Osteoblast (primary cell): ENCODE measurements around the gene ZFP36. TPM values are rescaled to one million over a fixed set of nuclear protein-coding genes. Genes with fewer than 3 reads are reported as not detected.

Experiments used
- DNase-seq: peaks from one replicate; pipeline ENCODE4 v3.0.0; 2011; ENCODE audit warnings: low spot score, mixed read lengths; ENCODE audit not compliant: insufficient read length; ENCODE audit errors: missing footprints
- H2AFZ ChIP-seq: 2 replicates; pipeline ENCODE4 v1.6.0; 2011; ENCODE audit warnings: mild to moderate bottlenecking, low read length
- H3K27ac ChIP-seq: 2 replicates; pipeline ENCODE4 v1.5.1; 2011; ENCODE audit warnings: mild to moderate bottlenecking, low read depth, low read length, moderate library complexity
- H3K27me3 ChIP-seq: 2 replicates; pipeline ENCODE4 v1.6.0; 2012; ENCODE audit warnings: mild to moderate bottlenecking, control low read depth, inconsistent platforms, low read length, moderate library complexity; ENCODE audit not compliant: insufficient read depth
- H3K36me3 ChIP-seq: 2 replicates; pipeline ENCODE4 v1.5.1; 2011; ENCODE audit warnings: mild to moderate bottlenecking, low read length, control low read depth, moderate library complexity; ENCODE audit not compliant: insufficient read depth
- H3K4me1 ChIP-seq: 2 replicates; pipeline ENCODE4 v1.5.1; 2011; ENCODE audit warnings: mild to moderate bottlenecking, low read length, control low read depth, moderate library complexity; ENCODE audit not compliant: insufficient read depth
- H3K4me2 ChIP-seq: 2 replicates; pipeline ENCODE4 v1.6.0; 2011; ENCODE audit warnings: mild to moderate bottlenecking, low read length; ENCODE audit not compliant: insufficient read depth
- H3K4me3 ChIP-seq: fragments of 200-600 bp; sonication (generic); 3 replicates; pipeline ENCODE4 v1.5.1; 2012; ENCODE audit warnings: mild to moderate bottlenecking, low read length, inconsistent platforms; ENCODE audit not compliant: insufficient read depth
- H3K79me2 ChIP-seq: 2 replicates; pipeline ENCODE4 v1.6.0; 2012; ENCODE audit warnings: mild to moderate bottlenecking, low read length, control low read depth, inconsistent platforms; ENCODE audit not compliant: insufficient read depth
- H3K9me3 ChIP-seq: 2 replicates; pipeline ENCODE4 v1.5.1; 2011; ENCODE audit warnings: low read depth, low read length, control low read depth
- H4K20me1 ChIP-seq: 2 replicates; pipeline ENCODE4 v1.6.0; 2012; ENCODE audit warnings: mild to moderate bottlenecking, low read length, control low read depth; ENCODE audit not compliant: insufficient read depth
- total RNA-seq: library from RNA; depleted of rRNA; stranded (reverse); fragments of >200 nt; gene quantifications from 2 replicates; pipeline ENCODE4 v1.2.3, GENCODE V29; 2012
- TF ChIP-seq, protein P1 (sequence below): IDR thresholded peaks from 2 replicates; pipeline ENCODE4 v1.5.1; 2011; ENCODE audit warnings: mild to moderate bottlenecking, low read depth, low read length, moderate library complexity; ENCODE audit errors: extremely low read depth

ZFP36 gene, protein sequence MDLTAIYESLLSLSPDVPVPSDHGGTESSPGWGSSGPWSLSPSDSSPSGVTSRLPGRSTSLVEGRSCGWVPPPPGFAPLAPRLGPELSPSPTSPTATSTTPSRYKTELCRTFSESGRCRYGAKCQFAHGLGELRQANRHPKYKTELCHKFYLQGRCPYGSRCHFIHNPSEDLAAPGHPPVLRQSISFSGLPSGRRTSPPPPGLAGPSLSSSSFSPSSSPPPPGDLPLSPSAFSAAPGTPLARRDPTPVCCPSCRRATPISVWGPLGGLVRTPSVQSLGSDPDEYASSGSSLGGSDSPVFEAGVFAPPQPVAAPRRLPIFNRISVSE
- 6.2 and 6.5 TPM in 2 replicates for total RNA-seq

DNA sequence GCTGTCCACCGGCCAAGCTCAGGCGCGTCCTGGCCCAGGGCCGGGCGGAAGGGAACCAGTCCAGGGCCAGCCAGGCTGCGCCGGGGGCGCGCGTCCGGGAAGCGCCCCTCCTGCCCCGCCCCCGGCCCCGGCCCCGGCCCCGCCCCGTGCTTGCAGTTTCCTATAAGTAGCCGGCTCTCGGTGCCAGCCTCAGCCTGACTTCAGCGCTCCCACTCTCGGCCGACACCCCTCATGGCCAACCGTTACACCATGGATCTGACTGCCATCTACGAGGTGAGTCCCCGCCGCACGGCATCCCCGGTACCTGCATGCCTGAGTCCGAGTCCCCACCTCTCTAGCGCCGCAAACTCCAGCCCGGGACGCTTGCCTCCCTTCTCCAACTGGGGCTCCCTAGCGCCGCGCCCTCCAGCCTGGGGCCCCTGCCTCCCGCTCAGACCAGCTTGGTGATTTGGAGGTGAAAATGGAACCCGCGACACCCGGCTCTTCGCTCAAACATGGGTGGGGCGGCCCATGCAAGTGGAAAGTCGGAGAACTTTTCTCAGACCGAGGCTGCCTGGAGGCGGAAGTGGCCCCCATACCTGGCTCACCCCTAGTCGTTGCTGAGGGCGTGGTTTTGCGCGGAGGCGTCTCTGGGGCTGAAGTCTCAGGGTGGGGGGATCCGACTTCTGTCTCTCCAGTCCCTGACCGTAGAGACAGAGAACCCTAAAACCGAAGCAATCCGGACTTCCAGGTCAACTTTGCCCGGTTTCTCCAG is at the start of gene ZFP36:
TSS of gene ZFP36 (plus strand) at position 192 of the 754 bp plus-strand sequence. CDS start at position 250, 58 bp downstream.
- Histone ChIP-seq H3K4me3 (peak within 1 kb of the TSS; percentile 83), H4K20me1 (peaks cover 28% of the 10 kb centered on the region), H3K27me3 (no peaks in the 10 kb centered on the region), H3K36me3 (peaks cover 13% of the 10 kb centered on the region), H2AFZ (no peak within 1 kb of the TSS), H3K27ac (peak within 1 kb of the TSS; percentile 84), H3K79me2 (peaks cover 26% of the 10 kb centered on the region), H3K4me2 (peak within 1 kb of the TSS; percentile 96), H3K4me1 (peaks cover 39% of the 10 kb centered on the region), H3K9me3 (no peaks in the 10 kb centered on the region)
- TF ChIP-seq, protein P1, sequence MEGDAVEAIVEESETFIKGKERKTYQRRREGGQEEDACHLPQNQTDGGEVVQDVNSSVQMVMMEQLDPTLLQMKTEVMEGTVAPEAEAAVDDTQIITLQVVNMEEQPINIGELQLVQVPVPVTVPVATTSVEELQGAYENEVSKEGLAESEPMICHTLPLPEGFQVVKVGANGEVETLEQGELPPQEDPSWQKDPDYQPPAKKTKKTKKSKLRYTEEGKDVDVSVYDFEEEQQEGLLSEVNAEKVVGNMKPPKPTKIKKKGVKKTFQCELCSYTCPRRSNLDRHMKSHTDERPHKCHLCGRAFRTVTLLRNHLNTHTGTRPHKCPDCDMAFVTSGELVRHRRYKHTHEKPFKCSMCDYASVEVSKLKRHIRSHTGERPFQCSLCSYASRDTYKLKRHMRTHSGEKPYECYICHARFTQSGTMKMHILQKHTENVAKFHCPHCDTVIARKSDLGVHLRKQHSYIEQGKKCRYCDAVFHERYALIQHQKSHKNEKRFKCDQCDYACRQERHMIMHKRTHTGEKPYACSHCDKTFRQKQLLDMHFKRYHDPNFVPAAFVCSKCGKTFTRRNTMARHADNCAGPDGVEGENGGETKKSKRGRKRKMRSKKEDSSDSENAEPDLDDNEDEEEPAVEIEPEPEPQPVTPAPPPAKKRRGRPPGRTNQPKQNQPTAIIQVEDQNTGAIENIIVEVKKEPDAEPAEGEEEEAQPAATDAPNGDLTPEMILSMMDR: no peak
- peak; percentile 99 for DNase-seq

DNA sequence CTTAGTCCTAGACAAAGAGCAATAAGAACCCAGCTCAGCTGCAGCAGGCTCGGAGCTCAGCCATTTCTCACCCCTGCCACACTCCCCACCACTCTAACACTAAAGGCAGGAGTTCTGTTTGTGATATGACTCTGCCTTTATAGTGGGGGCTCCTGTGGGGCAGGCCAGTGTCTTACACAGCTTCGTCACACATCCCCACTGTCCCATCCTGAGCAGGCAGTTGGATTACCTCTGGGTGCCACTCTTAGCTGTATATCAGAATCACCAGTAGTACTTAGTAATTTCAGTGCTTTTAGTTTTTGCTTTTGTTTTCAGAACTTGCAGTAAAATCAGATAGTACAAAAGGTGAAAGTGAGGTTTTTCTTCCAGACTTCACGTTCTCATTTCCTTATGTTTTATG is 47.6 kb upstream of the ZFP36 start:
- H3K27ac ChIP-seq: no peak overlapping the region
- H3K36me3 ChIP-seq: peaks cover 72% of the 10 kb centered on the region
- H4K20me1 ChIP-seq: peaks cover 7% of the 10 kb centered on the region
- no peak overlapping the region for H3K4me3 ChIP-seq
- peaks cover 39% of the 10 kb centered on the region for H3K79me2 ChIP-seq
- peaks cover 21% of the 10 kb centered on the region for H3K4me1 ChIP-seq
- TF ChIP-seq, protein P1: no peak
- no peak overlapping the region for H3K4me2 ChIP-seq
- H3K9me3 ChIP-seq: no peaks in the 10 kb centered on the region
- H3K27me3 ChIP-seq: no peaks in the 10 kb centered on the region
- H2AFZ ChIP-seq: no peak overlapping the region
- no peak for DNase-seq

DNA sequence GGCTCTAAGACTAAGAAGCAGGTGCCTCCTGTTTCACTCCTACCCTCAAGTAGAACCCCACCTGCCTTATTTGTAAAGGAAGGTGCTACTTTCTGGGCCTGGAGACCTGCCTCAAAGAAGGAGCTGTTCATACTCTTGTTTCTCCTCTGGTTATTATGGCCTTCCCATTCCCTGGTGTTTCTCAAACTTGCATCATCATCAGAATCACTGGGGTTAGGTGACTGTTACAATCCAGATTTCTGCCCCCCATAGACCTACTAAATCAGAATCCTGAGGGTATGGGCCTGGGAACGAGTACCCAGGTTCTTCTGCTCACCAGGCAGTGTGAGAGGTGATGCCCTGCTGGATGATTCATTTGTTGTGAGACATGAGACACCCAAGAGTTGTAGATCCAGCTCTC is 46.0 kb upstream of the ZFP36 start:
- Histone ChIP-seq H3K27me3 (no peaks in the 10 kb centered on the region), H3K4me3 (no peak overlapping the region), H3K27ac (no peak overlapping the region), H3K79me2 (peaks cover 37% of the 10 kb centered on the region), H4K20me1 (peaks cover 8% of the 10 kb centered on the region), H3K4me2 (no peak overlapping the region), H2AFZ (no peak overlapping the region), H3K36me3 (peaks cover 66% of the 10 kb centered on the region), H3K4me1 (peaks cover 26% of the 10 kb centered on the region), H3K9me3 (no peaks in the 10 kb centered on the region)
- TF ChIP-seq, protein P1: no peak
- DNase-seq: no peak
